Breast epithelium (tissue), 4 donors: Measurements from ENCODE around the gene SEPTIN5. TPM values are rescaled to one million over a fixed set of nuclear protein-coding genes. Genes with fewer than 3 reads are reported as not detected.

ENCODE experiments used
- DNase-seq, 2 donors: peaks; one replicate each; pipeline ENCODE4 v3.0.0-alpha.2; 2019; ENCODE audit warnings: low spot score in 2 of 2
- H3K27ac ChIP-seq, 2 donors: fragments of 200-600 bp; sonication (generic) in 1 of 2; one replicate each; pipeline ENCODE4 v1.5.1; 2016 to 2019; ENCODE audit warnings: mild to moderate bottlenecking in 1 of 2
- H3K27me3 ChIP-seq, 2 donors: fragments of 200-600 bp; sonication (generic) in 1 of 2; one replicate each; pipeline versions ENCODE4 v1.5.1 to v1.6.0; 2017 to 2019; ENCODE audit warnings: control low read depth in 1 of 2, mild to moderate bottlenecking in 1 of 2
- H3K36me3 ChIP-seq: fragments of 200-600 bp; one replicate; pipeline ENCODE4 v1.5.1; 2019
- H3K4me1 ChIP-seq, 2 donors: fragments of 200-600 bp; sonication (generic); one replicate each; pipeline ENCODE4 v1.5.1; 2016 to 2019; ENCODE audit warnings: control low read depth in 1 of 2
- H3K4me3 ChIP-seq, 3 donors: fragments of 200-600 bp; sonication (generic); 1 replicate in 2 of 3; 2 replicates in 1 of 3; pipeline ENCODE4 v1.5.1; 2016 to 2019; ENCODE audit warnings: mild to moderate bottlenecking in 3 of 3, moderate library complexity in 2 of 3
- H3K9me3 ChIP-seq, 2 donors: fragments of 200-600 bp; sonication (generic) in 1 of 2; one replicate each; pipeline ENCODE4 v1.5.1; 2016 to 2019; ENCODE audit warnings: control low read depth in 1 of 2
- CTCF ChIP-seq, 3 donors: fragments of 450-650 bp; IDR thresholded peaks; one replicate each; pipeline ENCODE4 v1.5.1; 2016 to 2017; ENCODE audit warnings: antibody characterized with exemption in 3 of 3, mild to moderate bottlenecking in 3 of 3, moderate library complexity in 3 of 3
- POLR2A ChIP-seq: fragments of 450-650 bp; IDR thresholded peaks from one replicate; pipeline ENCODE4 v1.6.1; 2016; ENCODE audit warnings: antibody characterized with exemption, mild to moderate bottlenecking, moderate library complexity
- POLR2AphosphoS5 ChIP-seq, 3 donors: sonication (generic); formaldehyde crosslinking; IDR thresholded peaks; one replicate each; pipeline ENCODE4 v1.6.1; 2017; ENCODE audit warnings: antibody characterized with exemption in 3 of 3
- intact Hi-C: fragments of 100-400 bp; cut with DNase I; formaldehyde crosslinking; loops from one replicate; pipeline ENCODE4 v1.15.1; 2023; ENCODE audit warnings: low total_unique reads
- total RNA-seq, 3 donors: library from RNA; depleted of rRNA; stranded (reverse); fragments of >200 nt; gene quantifications; one replicate each; pipeline ENCODE4 v1.1.0, GENCODE V29; 2016

Gene SEPTIN5
- total RNA-seq, 3 donors from 2014 or later: 5.4 to 33.8 (median 18.4) TPM

GRCh38 chr22:19719488-19720021 is 5.3 kb downstream of the SEPTIN5 start:
- H3K27ac ChIP-seq: peak overlapping the region in 1 of 2 donors; percentile 70
- intact Hi-C loops: no loop called here

DNA sequence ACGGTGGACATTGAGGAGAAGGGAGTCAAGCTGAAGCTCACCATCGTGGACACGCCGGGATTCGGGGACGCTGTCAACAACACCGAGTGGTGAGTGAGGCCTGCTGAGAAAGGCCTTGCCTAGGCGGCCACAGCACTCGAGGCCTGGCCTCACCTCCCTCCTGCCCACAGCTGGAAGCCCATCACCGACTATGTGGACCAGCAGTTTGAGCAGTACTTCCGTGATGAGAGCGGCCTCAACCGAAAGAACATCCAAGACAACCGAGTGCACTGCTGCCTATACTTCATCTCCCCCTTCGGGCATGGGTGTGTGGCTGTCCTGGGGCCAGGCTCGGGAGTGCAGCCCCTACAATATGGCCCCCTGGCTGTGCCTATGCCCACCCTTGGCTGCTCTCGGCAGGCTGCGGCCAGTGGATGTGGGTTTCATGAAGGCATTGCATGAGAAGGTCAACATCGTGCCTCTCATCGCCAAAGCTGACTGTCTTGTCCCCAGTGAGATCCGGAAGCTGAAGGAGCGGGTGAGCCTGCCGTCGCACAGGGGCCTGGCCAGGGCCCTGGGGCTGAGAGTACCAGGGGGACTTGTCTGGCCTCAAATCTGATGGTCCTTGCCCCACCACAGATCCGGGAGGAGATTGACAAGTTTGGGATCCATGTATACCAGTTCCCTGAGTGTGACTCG is 6.0 kb downstream of the SEPTIN5 start:
- DNase-seq: no peak
- peaks cover 5 to 9% of the 10 kb centered on the region in 2 donors for H3K4me1 ChIP-seq
- TF ChIP-seq CTCF (IDR thresholded peaks at IDR 0.05) (no peak), POLR2AphosphoS5 (IDR thresholded peaks at IDR 0.05) (no peak), POLR2A (no peak)
- H3K27me3 ChIP-seq: peaks cover 0 to 2% of the 10 kb centered on the region in 2 donors
- intact Hi-C loops: no loop called here
- no peaks in the 10 kb centered on the region for H3K36me3 ChIP-seq
- no peak overlapping the region for H3K27ac ChIP-seq
- H3K4me3 ChIP-seq: no peak overlapping the region
- no peaks in the 10 kb centered on the region for H3K9me3 ChIP-seq

More at GRCh38 chr22:19719488-19720021, 5.3 kb downstream of the SEPTIN5 start:
- H3K9me3 ChIP-seq: no peaks in the 10 kb centered on the region
- H3K36me3 ChIP-seq: no peaks in the 10 kb centered on the region
- TF ChIP-seq POLR2AphosphoS5 (IDR thresholded peaks at IDR 0.05) (no peak), POLR2A (no peak), CTCF (IDR thresholded peaks at IDR 0.05) (no peak)
- H3K27me3 ChIP-seq: peaks cover 0 to 2% of the 10 kb centered on the region in 2 donors
- H3K4me3 ChIP-seq: peak overlapping the region in 1 of 3 donors; percentile 72
- peaks cover 9 to 12% of the 10 kb centered on the region in 2 donors for H3K4me1 ChIP-seq
- DNase-seq: no peak

GRCh38 chr22:19720999-19721329 is 6.7 kb downstream of the SEPTIN5 start:
- no peaks in the 10 kb centered on the region for H3K9me3 ChIP-seq
- no peak for DNase-seq
- peaks cover 5 to 9% of the 10 kb centered on the region in 2 donors for H3K4me1 ChIP-seq
- peaks cover 0 to 2% of the 10 kb centered on the region in 2 donors for H3K27me3 ChIP-seq
- no peaks in the 10 kb centered on the region for H3K36me3 ChIP-seq
- intact Hi-C loops: no loop called here
- no peak overlapping the region for H3K27ac ChIP-seq
- no peak for TF ChIP-seq CTCF (IDR thresholded peaks at IDR 0.05)
- TF ChIP-seq POLR2AphosphoS5 (IDR thresholded peaks at IDR 0.05): no peak
- no peak for TF ChIP-seq POLR2A
- H3K4me3 ChIP-seq: no peak overlapping the region

DNA sequence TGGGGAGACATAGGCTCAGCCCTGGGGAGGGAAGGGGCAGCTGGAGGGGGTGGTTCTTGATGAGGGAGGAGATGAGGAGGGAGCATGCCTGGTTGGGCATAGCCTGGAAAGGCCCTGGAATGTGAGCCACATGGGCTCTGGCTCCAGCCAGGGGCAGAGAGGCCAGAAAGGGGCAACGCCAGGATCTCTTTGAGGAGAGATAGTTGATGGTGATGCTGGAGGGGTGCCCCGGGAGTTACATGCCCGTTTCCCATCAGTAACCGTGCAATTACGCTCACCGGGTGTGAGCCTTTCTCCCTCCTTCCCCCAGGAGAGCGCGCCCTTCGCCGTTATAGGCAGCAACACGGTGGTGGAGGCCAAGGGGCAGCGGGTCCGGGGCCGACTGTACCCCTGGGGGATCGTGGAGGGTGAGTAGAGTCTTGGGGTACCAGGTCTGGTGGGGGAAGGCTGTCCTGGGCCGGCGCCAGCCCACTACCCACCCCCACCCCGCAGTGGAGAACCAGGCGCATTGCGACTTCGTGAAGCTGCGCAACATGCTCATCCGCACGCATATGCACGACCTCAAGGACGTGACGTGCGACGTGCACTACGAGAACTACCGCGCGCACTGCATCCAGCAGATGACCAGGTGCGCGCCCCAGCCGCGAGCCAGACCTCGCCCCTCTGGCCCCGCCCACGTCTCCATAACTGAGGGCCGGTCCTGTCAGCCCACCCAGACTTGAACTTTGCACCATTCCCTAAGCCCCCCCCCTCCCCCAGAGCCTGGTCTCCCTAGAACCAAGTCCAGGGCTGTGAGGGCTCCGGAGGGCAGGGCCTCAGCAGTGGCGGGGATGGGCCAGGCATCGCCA is 7.3 kb downstream of the SEPTIN5 start:
- no peak for DNase-seq
- intact Hi-C loops: no loop called here
- H3K27me3 ChIP-seq: peaks cover 0 to 2% of the 10 kb centered on the region in 2 donors
- no peak overlapping the region for H3K27ac ChIP-seq
- no peak overlapping the region for H3K4me3 ChIP-seq
- H3K4me1 ChIP-seq: peaks cover 5 to 9% of the 10 kb centered on the region in 2 donors
- no peaks in the 10 kb centered on the region for H3K9me3 ChIP-seq
- H3K36me3 ChIP-seq: no peaks in the 10 kb centered on the region
- no peak for TF ChIP-seq POLR2A
- TF ChIP-seq CTCF (IDR thresholded peaks at IDR 0.05): no peak
- TF ChIP-seq POLR2AphosphoS5 (IDR thresholded peaks at IDR 0.05): no peak
